ENCODE measurements around the gene NAAA.
A peak's percentile ranks its signal among the peaks of the same experiment; 100 is the strongest.

Gene NAAA

GRCh38 chr4:75940692-75941253 lies at the start of gene NAAA:
Gene NAAA, minus strand, starts transcription at chr4:75941013. Its CDS starts 64 bp downstream, at chr4:75940949.
- no peak for DNase-seq (ENCODE audit: extremely low read depth, low read depth)
- TF ChIP-seq CTCF (IDR thresholded peaks at IDR 0.05; ENCODE audit: low read depth, low read length): peak; percentile 29

DNA sequence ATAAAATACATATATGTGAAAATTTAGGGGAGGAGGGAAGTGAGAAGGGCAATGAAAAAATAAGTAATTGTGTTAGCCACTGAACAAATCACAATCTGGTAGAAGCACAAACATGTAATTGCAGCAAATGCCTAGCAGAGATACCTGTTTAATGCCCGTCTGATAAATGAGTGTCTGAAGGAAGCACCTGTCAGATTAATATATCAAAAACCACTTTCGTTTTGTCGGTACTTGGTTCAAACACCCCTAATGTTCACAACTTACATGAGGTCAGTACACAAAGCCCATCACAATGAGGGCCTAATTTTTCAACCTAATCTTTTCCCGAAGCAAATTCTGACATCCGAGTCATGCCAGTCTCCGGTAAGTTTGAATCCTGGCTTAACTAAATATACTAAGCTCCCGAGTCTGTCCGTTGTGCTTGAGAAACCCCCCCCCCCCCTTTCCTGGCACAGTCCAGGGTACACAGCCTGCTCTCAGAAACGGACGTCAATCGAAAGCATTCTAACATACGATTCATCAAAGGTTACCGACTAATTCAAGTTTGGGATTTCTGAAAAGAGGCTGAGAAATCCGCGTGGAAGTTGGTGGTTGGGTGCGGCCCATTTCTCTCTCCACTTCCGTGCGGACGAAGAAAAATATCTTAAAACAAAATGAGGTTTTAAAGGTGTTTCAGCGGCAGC lies 49.2 kb upstream of the NAAA start:
- TF ChIP-seq CTCF (IDR thresholded peaks at IDR 0.05; ENCODE audit: low read depth, low read length): no peak
- no peak for DNase-seq (ENCODE audit: extremely low read depth, low read depth)

GRCh38 chr4:75985116-75985515 lies 44.3 kb upstream of the NAAA start:
- TF ChIP-seq CTCF (IDR thresholded peaks at IDR 0.05; ENCODE audit: low read depth, low read length): no peak
- peak; percentile 12 for DNase-seq (ENCODE audit: extremely low read depth, low read depth)

GRCh38 chr4:75980576-75980975 lies 39.8 kb upstream of the NAAA start:
- no peak for DNase-seq (ENCODE audit: extremely low read depth, low read depth)
- no peak for TF ChIP-seq CTCF (IDR thresholded peaks at IDR 0.05; ENCODE audit: low read depth, low read length)

DNA sequence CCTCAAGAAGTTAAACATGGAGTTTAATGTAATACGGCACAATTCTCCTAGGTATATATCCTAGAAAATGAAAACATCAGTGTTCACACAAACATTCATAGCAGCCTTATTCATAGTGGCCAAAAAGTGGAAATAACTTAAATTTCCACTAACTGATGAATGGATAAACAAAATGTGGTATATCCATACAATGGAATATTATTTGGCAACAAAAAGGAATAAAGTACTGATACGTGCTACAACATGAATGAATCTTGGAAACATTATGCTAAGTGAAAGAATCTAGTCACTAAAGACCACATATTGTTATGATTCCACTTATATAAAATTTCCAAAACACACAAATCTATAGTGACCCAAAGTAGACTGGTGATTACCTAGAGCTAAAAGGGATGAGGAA lies 35.4 kb upstream of the NAAA start:
- TF ChIP-seq CTCF (IDR thresholded peaks at IDR 0.05; ENCODE audit: low read depth, low read length): no peak
- no peak for DNase-seq (ENCODE audit: extremely low read depth, low read depth)

DNA sequence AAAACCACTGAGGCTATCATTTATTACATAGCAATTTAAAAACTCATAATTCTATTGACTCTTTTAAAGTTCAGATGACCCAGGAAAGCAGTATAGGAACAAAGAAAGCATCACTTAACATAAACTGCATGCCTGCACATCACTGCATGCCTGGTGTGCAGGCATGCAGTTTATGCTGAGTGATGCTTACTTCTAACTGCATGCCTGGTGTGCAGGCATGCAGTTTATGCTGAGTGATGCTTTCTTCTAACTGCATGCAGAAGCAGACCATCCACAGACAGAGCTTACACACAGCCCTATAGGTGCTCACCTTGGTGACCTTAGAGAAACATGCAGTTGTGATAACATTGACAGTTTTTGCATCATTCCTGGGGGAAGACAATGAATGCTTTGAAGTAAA lies 33.0 kb upstream of the NAAA start:
- no peak for TF ChIP-seq CTCF (IDR thresholded peaks at IDR 0.05; ENCODE audit: low read depth, low read length)
- no peak for DNase-seq (ENCODE audit: extremely low read depth, low read depth)

DNA sequence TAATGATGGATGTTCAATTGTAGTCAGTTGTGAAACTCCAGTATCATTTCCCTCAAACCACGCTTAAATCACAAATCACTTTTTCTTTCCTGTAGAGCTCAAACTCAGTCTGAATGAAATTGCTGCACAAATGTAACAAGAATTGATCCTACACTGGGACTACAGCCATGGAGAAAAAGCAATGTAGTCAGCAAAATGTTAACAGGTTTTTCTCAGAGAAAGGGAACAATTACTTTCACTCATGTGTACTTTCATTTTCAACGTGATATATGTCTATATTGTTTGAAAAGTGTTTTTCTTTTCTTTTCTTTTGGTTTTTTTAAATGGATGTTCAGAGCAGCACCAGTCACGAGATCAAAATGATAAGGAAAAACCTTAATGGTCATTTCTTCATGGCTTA lies 27.3 kb upstream of the NAAA start:
- DNase-seq (ENCODE audit: extremely low read depth, low read depth): no peak
- TF ChIP-seq CTCF (IDR thresholded peaks at IDR 0.05; ENCODE audit: low read depth, low read length): no peak

Measured in AG09319 (cell line).